Stimulated activated CD8-positive, alpha-beta memory T cell treated with anti-CD3 and anti-CD28 coated beads, Interleukin-15, amount 100 ng/mL, for 24 hours (primary cell): Measurements from ENCODE around the gene TEDC1.

Experiments used
- DNase-seq: peaks from one replicate; pipeline ENCODE4 v3.0.0-alpha.2; 2020; ENCODE audit warnings: low read depth

Gene TEDC1

GRCh38 chr14:105525326-105525725 is 34.3 kb downstream of the TEDC1 start:
- DNase-seq, result no peak

- no peak for DNase-seq
These were observed 35.1 kb downstream of the TEDC1 start, which contains the start of gene TMEM121 for GRCh38 chr14:105525861-105526775. TMEM121 (plus strand) TSS chr14:105526583; CDS start chr14:105528835, 2,252 bp downstream.

GRCh38 chr14:105526776-105527380 is 35.8 kb downstream of the TEDC1 start:
- no peak for DNase-seq

- no peak for DNase-seq
These were observed 36.4 kb downstream of the TEDC1 start for GRCh38 chr14:105527381-105527825.

- DNase-seq, result peak; percentile 72
These were observed 37.0 kb downstream of the TEDC1 start for GRCh38 chr14:105527826-105528585.

GRCh38 chr14:105528586-105529318 is 37.7 kb downstream of the TEDC1 start:
- DNase-seq, result no peak

- DNase-seq, result no peak
These were observed 38.2 kb downstream of the TEDC1 start for GRCh38 chr14:105529319-105529568.

- no peak for DNase-seq
These were observed 38.7 kb downstream of the TEDC1 start for GRCh38 chr14:105529569-105530284.

- DNase-seq, result no peak
These were observed 39.4 kb downstream of the TEDC1 start for GRCh38 chr14:105530285-105531087.

GRCh38 chr14:105531088-105531893 is 40.2 kb downstream of the TEDC1 start:
- DNase-seq, result no peak

- DNase-seq, result no peak
These were observed 41.0 kb downstream of the TEDC1 start for GRCh38 chr14:105531894-105532623.

- no peak for DNase-seq
These were observed 41.7 kb downstream of the TEDC1 start for GRCh38 chr14:105532735-105533141.

- no peak for DNase-seq
These were observed 42.3 kb downstream of the TEDC1 start for GRCh38 chr14:105533391-105533790.

- no peak for DNase-seq
These were observed 42.9 kb downstream of the TEDC1 start for GRCh38 chr14:105533811-105534498.

GRCh38 chr14:105534586-105534985 is 43.5 kb downstream of the TEDC1 start:
- DNase-seq, result no peak

- DNase-seq, result no peak
These were observed 45.0 kb downstream of the TEDC1 start for GRCh38 chr14:105536051-105536450.

- DNase-seq, result no peak
These were observed 45.9 kb downstream of the TEDC1 start for GRCh38 chr14:105536691-105537579.
